Smooth muscle cell (in vitro differentiated cells): Measurements from ENCODE around the gene SPATS2L. TPM values are rescaled to one million over a fixed set of nuclear protein-coding genes. Genes with fewer than 3 reads are reported as not detected.

Source experiments
- DNase-seq: peaks from one replicate; lab custom pipeline; 2025; ENCODE audit not compliant: unreplicated experiment; lab: John Stamatoyannopoulos, UW
- H2AFZ ChIP-seq: fragments of 200-600 bp; sonication (generic); 2 replicates; pipeline ENCODE4 v1.6.0; 2016; ENCODE audit warnings: antibody characterized with exemption, low read depth, mild to moderate bottlenecking
- H3F3A ChIP-seq: fragments of 200-600 bp; sonication (generic); 2 replicates; pipeline ENCODE4 v1.6.0; 2017; ENCODE audit warnings: antibody characterized with exemption, low read depth
- H3K27ac ChIP-seq: fragments of 200-600 bp; sonication (generic); 2 replicates; pipeline ENCODE4 v1.5.1; 2016; ENCODE audit warnings: low read depth, mild to moderate bottlenecking
- H3K27me3 ChIP-seq: fragments of 200-600 bp; sonication (generic); 2 replicates; pipeline ENCODE4 v1.6.1; 2016; ENCODE audit warnings: low read depth, mild to moderate bottlenecking
- H3K36me3 ChIP-seq: fragments of 200-600 bp; sonication (generic); 2 replicates; pipeline ENCODE4 v1.5.1; 2016; ENCODE audit warnings: low read depth
- H3K4me1 ChIP-seq: fragments of 200-600 bp; sonication (generic); 2 replicates; pipeline ENCODE4 v1.5.1; 2016; ENCODE audit warnings: low read depth
- H3K4me2 ChIP-seq: fragments of 200-600 bp; sonication (generic); 2 replicates; pipeline ENCODE4 v1.6.0; 2016; ENCODE audit warnings: mild to moderate bottlenecking
- H3K4me3 ChIP-seq: fragments of 200-600 bp; sonication (generic); 2 replicates; pipeline ENCODE4 v1.5.1; 2016; ENCODE audit warnings: mild to moderate bottlenecking
- H3K79me2 ChIP-seq: fragments of 200-600 bp; sonication (generic); 2 replicates; pipeline ENCODE4 v1.6.0; 2016; ENCODE audit warnings: low read depth, mild to moderate bottlenecking
- H3K9ac ChIP-seq: fragments of 200-600 bp; sonication (generic); 2 replicates; pipeline ENCODE4 v1.6.0; 2016; ENCODE audit warnings: low read depth
- H3K9me3 ChIP-seq: fragments of 200-600 bp; sonication (generic); replicated peaks from 2 replicates; pipeline ENCODE4 v1.5.1; 2016; ENCODE audit warnings: low read depth
- H4K20me1 ChIP-seq: fragments of 200-600 bp; sonication (generic); 2 replicates; pipeline ENCODE4 v1.6.0; 2016; ENCODE audit warnings: low read depth
- WGBS: methylation state at CpG from one replicate; pipeline ENCODE4 v1.1.7; 2016; ENCODE audit warnings: low lambda C conversion rate; 5-methylcytosine and 5-hydroxymethylcytosine counted together
- polyA plus RNA-seq: library from polyadenylated mRNA; unstranded; fragments of >200 nt; fragmentation: Nextera tagmentation; extraction: Ambion mirVana; gene quantifications from 2 replicates; pipeline ENCODE4 v1.2.1, GENCODE V29; 2016
- total RNA-seq: library from RNA; depleted of rRNA; stranded (reverse); fragments of >200 nt; gene quantifications from 2 replicates; pipeline ENCODE4 v1.2.3, GENCODE V29; 2014
- TF ChIP-seq, protein P1 (sequence below): fragments of 200-600 bp; sonication (generic); IDR thresholded peaks from 2 replicates; pipeline ENCODE4 v1.5.1; 2017; ENCODE audit warnings: borderline replicate concordance, mild to moderate bottlenecking, antibody characterized with exemption; ENCODE audit not compliant: insufficient read depth, poor library complexity, severe bottlenecking

SPATS2L gene
- total and polyA plus RNA-seq, 2 experiments from 2014 or later = 356 to 432 TPM

DNA sequence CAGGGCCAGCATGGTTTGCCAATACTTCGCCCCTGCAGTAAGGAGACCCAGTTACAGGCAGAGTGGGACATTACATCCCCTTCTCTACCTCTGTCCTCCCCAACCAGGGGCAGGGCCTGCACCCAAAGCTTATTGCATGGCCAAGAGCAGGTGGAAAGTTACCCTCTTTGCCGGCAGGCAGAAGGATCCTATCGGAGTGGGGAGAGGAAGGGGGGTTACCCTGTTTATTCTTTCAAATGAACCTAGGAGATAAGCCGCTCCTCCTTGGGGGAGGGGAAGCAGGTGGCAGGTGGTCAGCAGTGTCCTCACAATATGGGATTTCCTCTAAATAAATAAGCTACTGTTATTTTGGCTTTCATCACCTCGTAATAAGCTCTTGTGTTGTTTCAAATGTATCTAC, 53.9 kb downstream of the SPATS2L start:
- Histone ChIP-seq H3K27me3 (no peaks in the 10 kb centered on the region), H3K27ac (no peak overlapping the region), H3K4me1 (peaks cover 15% of the 10 kb centered on the region), H3K9ac (no peak overlapping the region), H3K79me2 (peaks cover 98% of the 10 kb centered on the region), H3F3A (peaks cover 20% of the 10 kb centered on the region), H2AFZ (no peak overlapping the region), H3K4me2 (no peak overlapping the region), H3K36me3 (no peaks in the 10 kb centered on the region), H3K9me3 (no peaks in the 10 kb centered on the region), H4K20me1 (peaks cover 97% of the 10 kb centered on the region), H3K4me3 (no peak overlapping the region)
- WGBS = 96% methylated on average over 5 of the region's 5 CpGs
- TF ChIP-seq, protein P1, sequence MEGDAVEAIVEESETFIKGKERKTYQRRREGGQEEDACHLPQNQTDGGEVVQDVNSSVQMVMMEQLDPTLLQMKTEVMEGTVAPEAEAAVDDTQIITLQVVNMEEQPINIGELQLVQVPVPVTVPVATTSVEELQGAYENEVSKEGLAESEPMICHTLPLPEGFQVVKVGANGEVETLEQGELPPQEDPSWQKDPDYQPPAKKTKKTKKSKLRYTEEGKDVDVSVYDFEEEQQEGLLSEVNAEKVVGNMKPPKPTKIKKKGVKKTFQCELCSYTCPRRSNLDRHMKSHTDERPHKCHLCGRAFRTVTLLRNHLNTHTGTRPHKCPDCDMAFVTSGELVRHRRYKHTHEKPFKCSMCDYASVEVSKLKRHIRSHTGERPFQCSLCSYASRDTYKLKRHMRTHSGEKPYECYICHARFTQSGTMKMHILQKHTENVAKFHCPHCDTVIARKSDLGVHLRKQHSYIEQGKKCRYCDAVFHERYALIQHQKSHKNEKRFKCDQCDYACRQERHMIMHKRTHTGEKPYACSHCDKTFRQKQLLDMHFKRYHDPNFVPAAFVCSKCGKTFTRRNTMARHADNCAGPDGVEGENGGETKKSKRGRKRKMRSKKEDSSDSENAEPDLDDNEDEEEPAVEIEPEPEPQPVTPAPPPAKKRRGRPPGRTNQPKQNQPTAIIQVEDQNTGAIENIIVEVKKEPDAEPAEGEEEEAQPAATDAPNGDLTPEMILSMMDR = no peak
- DNase-seq = no peak

DNA sequence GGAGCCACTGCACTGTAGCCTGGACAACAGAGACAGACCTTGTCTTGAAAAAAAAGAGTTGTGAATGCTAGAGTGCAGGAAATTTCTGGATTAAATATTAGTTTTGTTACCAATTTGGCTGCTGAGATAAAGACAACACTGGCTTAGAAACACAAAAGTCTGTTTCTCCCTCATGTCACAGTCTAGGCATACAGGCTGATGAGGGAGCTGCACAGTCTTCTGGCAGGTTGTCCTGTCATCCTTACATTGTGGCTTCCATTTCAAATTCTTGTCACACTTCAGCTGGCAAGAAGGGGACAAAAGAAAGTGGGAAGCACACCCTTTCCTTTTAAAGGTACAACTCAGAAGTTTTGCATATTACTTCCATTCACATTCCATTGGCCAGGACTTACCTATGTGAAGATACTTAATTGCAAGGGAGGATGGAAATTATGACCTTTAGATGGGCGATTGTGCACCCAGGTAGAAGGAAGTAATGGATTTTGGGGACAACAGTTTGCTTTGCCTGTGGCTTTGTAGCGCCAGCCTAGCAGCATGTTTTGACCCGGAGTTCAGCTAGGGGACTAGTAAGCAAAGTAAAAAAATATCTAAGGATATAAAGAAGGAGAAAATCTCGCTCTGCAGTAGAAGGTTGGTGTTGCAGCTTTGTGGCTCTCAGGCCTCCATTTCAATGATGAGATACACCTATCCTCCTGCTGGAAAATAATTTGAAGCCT, 55.9 kb downstream of the SPATS2L start:
- DNase-seq = no peak
- no peak overlapping the region for H3K27ac ChIP-seq
- peaks cover 98% of the 10 kb centered on the region for H3K79me2 ChIP-seq
- no peak overlapping the region for H3K4me2 ChIP-seq
- H3K36me3 ChIP-seq = no peaks in the 10 kb centered on the region
- 95% methylated on average over 4 of the region's 4 CpGs for WGBS
- no peaks in the 10 kb centered on the region for H3K9me3 ChIP-seq
- TF ChIP-seq, protein P1 = no peak
- no peak overlapping the region for H2AFZ ChIP-seq
- H3K9ac ChIP-seq = no peak overlapping the region
- no peaks in the 10 kb centered on the region for H3K27me3 ChIP-seq
- peaks cover 5% of the 10 kb centered on the region for H3K4me1 ChIP-seq
- no peak overlapping the region for H3K4me3 ChIP-seq
- peaks cover 97% of the 10 kb centered on the region for H4K20me1 ChIP-seq
- H3F3A ChIP-seq = peaks cover 11% of the 10 kb centered on the region

DNA sequence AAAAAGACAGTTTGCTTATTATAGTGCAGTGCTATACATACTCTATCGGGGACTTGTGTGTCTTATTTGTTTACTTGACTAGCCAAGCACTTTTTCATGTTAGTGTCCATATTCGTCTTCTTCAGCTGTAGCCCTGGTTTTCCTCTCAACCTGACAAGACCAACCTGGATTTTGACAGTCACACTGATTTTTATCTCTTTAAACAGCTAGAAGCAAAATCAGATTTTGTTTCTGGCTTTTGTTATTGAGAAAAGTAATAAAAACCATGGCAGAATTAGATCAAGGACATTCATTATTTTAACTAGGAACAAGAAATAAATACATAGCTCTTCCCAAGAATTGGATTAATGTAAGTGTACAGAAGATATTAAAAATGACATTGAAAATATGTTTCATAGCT, 56.8 kb downstream of the SPATS2L start:
- no peak overlapping the region for H3K9ac ChIP-seq
- peaks cover 95% of the 10 kb centered on the region for H4K20me1 ChIP-seq
- no peaks in the 10 kb centered on the region for H3K27me3 ChIP-seq
- H3K4me2 ChIP-seq = no peak overlapping the region
- peak overlapping the region; percentile 28 for H3K27ac ChIP-seq
- H3K36me3 ChIP-seq = no peaks in the 10 kb centered on the region
- 67% methylated on average over 2 of the region's 2 CpGs for WGBS
- H3K4me1 ChIP-seq = no peaks in the 10 kb centered on the region
- no peaks in the 10 kb centered on the region for H3K9me3 ChIP-seq
- no peak overlapping the region for H3K4me3 ChIP-seq
- H2AFZ ChIP-seq = no peak overlapping the region
- H3F3A ChIP-seq = peaks cover 15% of the 10 kb centered on the region
- H3K79me2 ChIP-seq = peaks cover 98% of the 10 kb centered on the region
- DNase-seq = no peak
- TF ChIP-seq, protein P1 = no peak

DNA sequence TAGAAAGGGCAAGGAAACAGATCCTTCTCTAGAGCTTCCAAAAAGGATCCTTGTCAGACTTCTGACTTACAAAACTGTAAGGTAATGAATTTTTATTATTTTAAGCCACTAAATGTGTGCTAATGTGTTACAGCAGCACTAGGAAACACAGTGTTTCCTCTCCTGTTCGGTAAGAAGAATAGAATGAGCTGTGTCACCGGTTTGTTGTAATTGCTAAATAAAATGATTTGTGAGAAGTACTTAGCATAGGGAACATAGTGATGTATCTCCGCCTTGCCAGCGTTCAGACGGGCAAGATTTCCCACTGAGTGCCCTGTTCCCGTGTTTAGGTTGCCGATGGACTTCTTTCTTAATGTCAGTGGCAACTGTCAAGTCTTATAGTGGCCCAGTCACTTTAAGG, 57.6 kb downstream of the SPATS2L start:
- Histone ChIP-seq H3F3A (peaks cover 15% of the 10 kb centered on the region), H3K27ac (peak overlapping the region; percentile 28), H3K9me3 (no peaks in the 10 kb centered on the region), H3K4me3 (no peak overlapping the region), H3K4me1 (no peaks in the 10 kb centered on the region), H4K20me1 (peaks cover 94% of the 10 kb centered on the region), H3K27me3 (no peaks in the 10 kb centered on the region), H3K9ac (no peak overlapping the region), H2AFZ (no peak overlapping the region), H3K36me3 (no peaks in the 10 kb centered on the region), H3K79me2 (peaks cover 98% of the 10 kb centered on the region), H3K4me2 (no peak overlapping the region)
- TF ChIP-seq, protein P1 = no peak
- 89% methylated on average over 7 of the region's 7 CpGs for WGBS
- no peak for DNase-seq
